H1 (cell line): ENCODE results near the gene ETV5. TPM values are rescaled to one million over a fixed set of nuclear protein-coding genes. Genes with fewer than 3 reads are reported as not detected.

Source experiments
- GABPA ChIP-seq: IDR thresholded peaks from 2 replicates; pipeline ENCODE4 v1.6.1; 2011; ENCODE audit warnings: mild to moderate bottlenecking, low read length, moderate library complexity, borderline replicate concordance; ENCODE audit not compliant: insufficient read depth
- NANOG ChIP-seq: IDR thresholded peaks from 2 replicates; pipeline ENCODE4 v1.6.1; 2011; ENCODE audit warnings: low read length, low read depth, mild to moderate bottlenecking, inconsistent platforms; ENCODE audit not compliant: insufficient read depth, poor library complexity, severe bottlenecking
- TAF7 ChIP-seq: optimal IDR thresholded peaks from 2 replicates; pipeline ENCODE3; 2011; ENCODE audit warnings: low read depth, mild to moderate bottlenecking, inconsistent platforms, low read length, moderate library complexity, borderline replicate concordance
- polyA plus RNA-seq, 7 experiments: library from polyadenylated mRNA; depleted of rRNA in 3 of 7; stranded (reverse) in 5 of 7; unstranded in 2 of 7; fragments of >200 nt in 5 of 7; fragments of 200-250 nt in 2 of 7; gene quantifications; 1 replicate in 5 of 7; 2 replicates in 1 of 7; 4 replicates in 1 of 7; pipeline versions ENCODE4 v1.2.1 to v1.2.3, GENCODE V29; 2011 to 2013; ENCODE audit warnings: missing spikeins in 2 of 7, mixed read lengths in 2 of 7
- total RNA-seq: library from RNA; stranded (reverse); fragmentation: NEBNext Ultra II Directional; extraction: Animal tissue kit (Norgen Biotek cat#: 25700); gene quantifications from 2 replicates; pipeline ENCODE4 v1.2.1, GENCODE V29; 2021
- TF ChIP-seq, protein P1 (sequence below): IDR thresholded peaks from 2 replicates; pipeline ENCODE4 v1.6.1; 2012; ENCODE audit warnings: low read length, inconsistent platforms

ETV5 gene
- total and polyA plus RNA-seq, 2 of the 8 experiments (the other 6 are each of a cell fraction or from before 2014, with no cell fraction given), result 13.1 to 36.9 TPM

DNA sequence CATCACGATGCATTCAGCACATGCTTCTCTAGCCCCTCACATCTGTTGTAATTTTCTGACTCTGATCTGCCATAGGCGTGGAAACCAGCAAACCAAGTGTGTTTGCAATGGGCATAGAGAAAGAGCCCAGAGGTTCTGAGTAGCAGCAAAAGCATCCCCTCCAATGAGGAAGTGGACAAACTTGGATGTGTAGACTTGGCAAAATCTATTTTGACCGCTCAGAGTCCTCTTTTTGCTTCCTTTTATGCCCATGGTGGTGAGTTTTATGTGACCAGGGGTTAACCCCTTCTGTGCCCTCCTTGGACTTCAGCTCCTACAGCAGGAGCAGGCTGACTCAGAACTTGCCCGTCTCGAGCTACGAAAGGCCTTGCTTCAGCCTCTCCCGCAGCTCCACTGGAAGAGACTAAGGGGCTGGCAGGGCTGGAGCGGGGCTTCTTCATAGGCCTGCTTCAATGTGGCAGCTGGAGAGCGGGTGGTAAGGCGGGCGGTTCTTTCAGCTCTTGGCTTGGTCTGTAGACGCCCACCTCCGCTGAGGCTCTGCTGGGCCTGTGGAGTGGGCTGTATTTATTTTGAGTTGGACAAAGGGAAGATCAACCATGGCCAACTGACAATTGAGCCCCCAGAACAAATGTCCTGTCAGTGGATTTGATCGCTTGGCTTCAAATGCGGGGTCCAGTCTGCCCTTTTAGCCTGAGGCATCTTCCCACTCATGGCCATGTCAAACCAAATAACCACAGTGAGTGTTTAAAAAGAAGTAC lies 6.5 kb upstream of the ETV5 start (continued):
- TF ChIP-seq, protein P1, sequence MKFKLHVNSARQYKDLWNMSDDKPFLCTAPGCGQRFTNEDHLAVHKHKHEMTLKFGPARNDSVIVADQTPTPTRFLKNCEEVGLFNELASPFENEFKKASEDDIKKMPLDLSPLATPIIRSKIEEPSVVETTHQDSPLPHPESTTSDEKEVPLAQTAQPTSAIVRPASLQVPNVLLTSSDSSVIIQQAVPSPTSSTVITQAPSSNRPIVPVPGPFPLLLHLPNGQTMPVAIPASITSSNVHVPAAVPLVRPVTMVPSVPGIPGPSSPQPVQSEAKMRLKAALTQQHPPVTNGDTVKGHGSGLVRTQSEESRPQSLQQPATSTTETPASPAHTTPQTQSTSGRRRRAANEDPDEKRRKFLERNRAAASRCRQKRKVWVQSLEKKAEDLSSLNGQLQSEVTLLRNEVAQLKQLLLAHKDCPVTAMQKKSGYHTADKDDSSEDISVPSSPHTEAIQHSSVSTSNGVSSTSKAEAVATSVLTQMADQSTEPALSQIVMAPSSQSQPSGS, result no peak
- TF ChIP-seq NANOG (no peak), TAF7 (no peak), GABPA (no peak)
